Stimulated activated CD4-positive, alpha-beta T cell treated with anti-CD3 and anti-CD28 coated beads, Interleukin-2, amount 100 ng/mL, for 24 hours (primary cell): ENCODE measurements around the gene YY1AP1.
A peak's percentile ranks its signal among the peaks of the same experiment; 100 is the strongest.
"Not testable (repeated sequence)": the region's sequence is repeated elsewhere in the genome, so short reads cannot be mapped to it uniquely, and the experiment has no call there.

Experiments
- DNase-seq, 2 donors: peaks; one replicate each; pipeline ENCODE4 v3.0.0-alpha.2; 2020

The YY1AP1 gene

GRCh38 chr1:155688324-155689080, at the start of gene YY1AP1:
Gene YY1AP1, minus strand, starts transcription at chr1:155688774. Its CDS starts 8,338 bp downstream, at chr1:155680436.
- DNase-seq = peak; percentile 90 to 92

- DNase-seq = peak in 1 of 2 donors; percentile 40
These were observed 40.7 kb upstream of the YY1AP1 start for GRCh38 chr1:155729031-155729898.

- no peak for DNase-seq
These were observed 36.6 kb upstream of the YY1AP1 start for GRCh38 chr1:155725142-155725541.

DNA sequence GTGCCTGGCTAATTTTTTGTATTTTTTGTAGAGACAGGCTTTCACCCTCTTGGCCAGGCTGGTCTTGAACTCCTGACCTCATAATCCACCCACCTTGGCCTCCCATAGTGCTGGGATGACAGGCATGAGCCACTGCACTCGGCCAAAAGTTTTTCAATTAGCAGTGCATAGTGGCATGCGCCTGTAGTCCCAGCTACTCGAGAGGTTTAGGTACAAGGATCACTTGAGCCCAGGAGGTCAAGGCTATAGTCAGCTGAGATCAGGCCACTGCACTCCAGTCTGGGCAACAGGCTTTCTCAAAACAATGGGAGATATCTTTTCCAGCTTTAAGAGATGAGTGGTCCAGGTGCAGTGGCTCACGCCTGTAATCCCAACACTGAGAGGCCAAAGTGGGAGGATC, 31.1 kb upstream of the YY1AP1 start:
- no peak for DNase-seq

DNA sequence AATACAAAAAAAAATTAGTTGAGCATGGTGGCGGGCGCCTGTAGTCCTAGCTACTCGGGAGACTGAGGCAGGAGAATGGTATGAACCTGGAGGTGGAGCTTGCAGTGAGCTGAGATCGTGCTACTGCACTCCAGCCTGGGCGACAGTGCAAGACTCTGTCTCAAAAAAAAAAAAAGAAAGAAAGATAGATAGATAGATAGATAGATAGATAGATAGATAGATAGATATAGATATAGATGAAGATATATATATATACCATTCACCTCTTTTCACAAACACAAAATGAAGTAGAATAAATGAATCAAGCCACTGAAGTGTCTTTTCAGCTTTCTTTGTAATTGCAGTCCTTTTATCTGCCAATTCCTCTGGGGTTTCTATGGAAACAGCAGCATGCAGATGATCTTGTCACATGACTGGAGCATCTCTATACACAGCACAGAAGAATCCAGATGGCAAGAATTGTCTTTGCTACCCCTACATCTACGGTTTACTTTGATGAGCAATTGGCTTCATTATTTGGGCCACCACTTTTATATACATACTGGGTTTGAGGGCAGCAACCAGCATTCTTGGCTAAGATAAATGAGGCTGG, 30.0 kb upstream of the YY1AP1 start:
- DNase-seq = not testable (repeated sequence)

DNA sequence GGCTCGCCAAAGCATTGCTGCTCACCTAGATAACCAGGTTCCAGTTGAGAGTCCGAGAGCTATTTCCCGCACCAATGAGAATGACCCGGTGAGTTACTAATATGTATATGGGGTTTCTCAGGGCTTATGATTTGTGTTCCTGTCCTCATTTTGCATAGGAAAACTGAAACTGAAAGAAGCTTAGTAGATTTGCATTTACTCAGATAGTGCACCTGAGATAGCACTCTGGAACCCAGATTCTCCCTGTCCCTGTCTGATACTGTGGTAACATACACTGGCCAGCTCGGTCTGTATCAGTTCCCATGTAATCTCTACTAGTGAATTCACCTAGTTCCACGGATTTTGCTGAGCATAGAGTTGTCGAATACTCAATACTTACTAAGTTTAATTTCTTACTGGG, 28.5 kb upstream of the YY1AP1 start:
- no peak for DNase-seq

DNA sequence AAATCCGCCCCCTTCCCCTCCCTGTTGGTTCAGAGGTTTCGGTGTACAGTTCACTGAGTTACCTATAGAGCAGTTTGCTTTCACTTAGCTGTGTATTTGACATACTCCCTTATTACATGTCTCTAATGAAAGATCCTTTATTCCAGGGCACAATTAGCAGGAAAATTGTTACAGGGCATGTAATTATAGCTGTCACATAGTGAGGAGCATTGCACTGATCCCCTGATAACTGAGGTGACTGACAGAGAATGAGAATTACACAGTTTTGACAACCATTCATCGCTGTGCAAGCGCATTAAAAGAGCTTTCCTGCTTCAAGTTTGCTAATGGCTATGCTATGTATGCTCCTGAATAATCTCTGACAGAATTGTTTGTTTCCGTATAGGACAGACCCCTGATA, 27.2 kb upstream of the YY1AP1 start:
- DNase-seq = no peak

- not testable (repeated sequence) for DNase-seq
These were observed 26.5 kb upstream of the YY1AP1 start for GRCh38 chr1:155715056-155715455.

DNA sequence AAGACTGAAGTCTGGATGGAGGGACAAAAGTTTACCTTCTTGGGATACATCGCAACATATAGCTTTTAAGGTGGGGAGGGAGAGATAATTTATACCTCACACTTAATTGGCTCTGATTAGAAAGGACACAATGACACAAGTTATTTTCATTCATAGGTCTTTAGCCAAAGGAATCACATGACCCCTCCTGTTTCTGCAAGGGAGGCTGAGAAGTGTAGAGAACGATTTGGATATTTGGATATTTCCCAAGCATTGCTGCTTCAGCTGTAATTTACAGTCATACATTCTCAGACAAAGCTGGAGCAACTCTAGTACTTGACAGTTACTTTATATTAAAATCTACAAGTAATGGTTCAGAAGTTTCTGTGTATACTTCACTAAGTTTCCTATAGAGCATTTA, 24.5 kb upstream of the YY1AP1 start:
- no peak for DNase-seq

- not testable (repeated sequence) for DNase-seq
These were observed 24.1 kb upstream of the YY1AP1 start for GRCh38 chr1:155712636-155713035.

- DNase-seq = not testable (repeated sequence)
These were observed 22.9 kb upstream of the YY1AP1 start for GRCh38 chr1:155711457-155711856.

- DNase-seq = no peak
These were observed 20.8 kb upstream of the YY1AP1 start for GRCh38 chr1:155709391-155709790.

- DNase-seq = no peak
These were observed 17.6 kb upstream of the YY1AP1 start for GRCh38 chr1:155706139-155706538.

- not testable (repeated sequence) for DNase-seq
These were observed 15.8 kb upstream of the YY1AP1 start for GRCh38 chr1:155704414-155704813.

GRCh38 chr1:155703216-155703615, 14.6 kb upstream of the YY1AP1 start:
- DNase-seq = no peak

DNA sequence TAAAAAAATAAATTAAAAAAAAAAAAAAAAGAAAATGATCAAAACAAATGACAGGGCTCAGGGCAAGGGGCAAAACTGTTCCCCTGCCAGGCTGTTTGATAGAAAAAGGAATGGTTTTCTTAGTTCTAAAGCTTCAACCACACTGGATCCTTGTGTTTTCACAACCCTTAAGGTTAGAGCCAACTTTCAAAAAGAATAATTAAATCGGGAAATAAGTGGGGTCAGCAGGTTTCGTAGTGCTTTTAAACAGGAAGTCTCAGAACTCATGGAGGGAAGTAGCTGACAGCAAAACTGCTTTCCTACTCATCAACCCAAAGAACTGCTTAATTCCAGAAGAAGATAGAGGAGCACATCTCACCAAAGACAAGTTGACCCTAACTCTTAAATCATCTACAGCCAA, 13.1 kb upstream of the YY1AP1 start:
- DNase-seq = not testable (repeated sequence)

DNA sequence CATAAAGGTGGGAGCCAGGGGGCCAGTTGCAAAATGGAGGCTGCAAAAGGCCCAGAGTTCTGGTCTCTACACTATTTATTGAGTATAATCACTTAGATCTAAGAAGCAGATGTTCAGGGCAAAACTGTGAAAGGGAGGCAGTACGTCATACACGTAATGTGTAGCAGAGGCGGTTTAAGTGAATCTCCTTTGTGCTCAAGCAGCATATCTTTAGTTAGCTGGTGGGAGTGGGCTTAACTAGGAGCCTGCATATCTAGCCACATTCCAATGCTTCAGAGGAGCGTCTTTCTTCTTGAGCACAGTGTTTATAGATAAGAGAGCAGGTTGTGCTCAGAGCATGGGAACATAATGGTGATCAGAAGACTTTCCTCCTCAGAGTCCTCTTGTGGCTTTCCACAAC, 10.5 kb upstream of the YY1AP1 start:
- DNase-seq = not testable (repeated sequence)

GRCh38 chr1:155698382-155699038, 9.9 kb upstream of the YY1AP1 start:
- DNase-seq = no peak

- DNase-seq = not testable (repeated sequence)
These were observed 9.0 kb upstream of the YY1AP1 start for GRCh38 chr1:155697616-155698015.

DNA sequence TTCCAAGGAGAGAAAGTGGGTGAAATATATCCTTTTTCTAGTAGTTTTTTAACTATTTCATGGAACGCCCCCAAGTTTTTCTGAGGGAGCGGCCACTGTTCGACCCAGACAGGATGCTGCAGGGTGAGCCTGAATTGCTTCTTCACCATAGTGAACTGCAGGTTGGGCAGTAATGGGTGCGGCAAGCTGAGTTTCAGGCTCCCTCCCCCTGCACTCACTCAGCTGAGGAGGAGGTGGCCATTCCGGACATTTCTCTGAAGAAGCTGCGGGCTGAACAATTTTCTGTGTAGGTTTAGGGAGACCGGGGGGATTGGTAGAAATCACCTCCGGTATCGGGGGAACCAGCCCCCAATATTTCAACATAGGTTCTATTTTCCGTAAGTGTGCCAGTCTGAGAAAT, 8.5 kb upstream of the YY1AP1 start:
- DNase-seq = no peak

DNA sequence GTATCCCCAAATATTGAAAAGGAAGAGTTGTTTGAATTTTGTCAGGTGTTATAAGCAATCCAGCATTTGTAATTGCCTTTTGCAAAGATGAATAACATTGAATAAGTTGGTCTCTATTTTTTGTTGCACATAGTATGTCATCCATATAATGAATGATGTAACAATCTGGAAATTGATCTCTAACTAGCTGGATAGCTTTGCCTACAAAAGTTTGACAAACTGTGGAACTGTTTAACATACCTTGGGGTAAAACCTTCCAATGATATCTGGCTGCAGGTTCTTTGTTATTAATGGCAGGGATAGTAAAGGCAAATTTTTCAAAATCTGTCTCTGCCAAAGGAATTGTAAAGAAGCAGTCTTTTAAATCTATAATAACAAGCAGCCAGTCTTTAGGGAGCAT, 8.0 kb upstream of the YY1AP1 start:
- no peak for DNase-seq

- no peak for DNase-seq
These were observed 7.0 kb upstream of the YY1AP1 start for GRCh38 chr1:155695608-155696007.

DNA sequence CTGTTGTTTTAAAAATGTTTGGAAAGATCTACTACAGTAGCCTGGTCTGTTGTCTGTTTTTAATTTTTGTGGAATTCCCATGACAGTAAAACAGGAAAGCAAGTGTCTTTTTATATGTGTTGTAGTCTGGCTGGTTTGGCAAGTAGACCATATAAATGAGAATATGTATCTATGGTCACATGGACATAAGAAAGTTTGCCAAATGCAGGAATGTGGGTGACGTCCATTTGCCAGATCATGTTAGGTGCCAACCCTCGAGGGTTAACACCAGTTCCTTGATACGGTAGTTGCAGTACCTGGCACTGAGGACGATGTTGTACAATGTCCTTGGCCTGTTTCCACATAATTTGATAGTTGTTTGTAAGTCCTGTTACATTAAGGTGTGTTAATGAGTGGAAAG, 6.5 kb upstream of the YY1AP1 start:
- no peak for DNase-seq
